Activated CD4-positive, CD25-positive, alpha-beta regulatory T cell (primary cell): ENCODE measurements around the gene NPPA.
A peak's percentile ranks its signal among the peaks of the same experiment; 100 is the strongest.
"Not testable (repeated sequence)": the region's sequence is repeated elsewhere in the genome, so short reads cannot be mapped to it uniquely, and the experiment has no call there.

Experiments
- DNase-seq, 4 experiments: peaks; one replicate each; lab custom pipeline; 2025; lab: John Stamatoyannopoulos, UW

The NPPA gene

GRCh38 chr1:11847667-11848372, at the start of gene NPPA:
NPPA (minus strand) TSS chr1:11847783; CDS start chr1:11847684, 99 bp downstream.
- DNase-seq, result no peak

GRCh38 chr1:11894501-11894900, 46.9 kb upstream of the NPPA start:
- DNase-seq, result not testable (repeated sequence)

- peak; percentile 39 to 52 (median 46) for DNase-seq
Measured at GRCh38 chr1:11893907-11894251, 46.3 kb upstream of the NPPA start.

- no peak for DNase-seq
Measured at GRCh38 chr1:11891433-11892186, 44.0 kb upstream of the NPPA start.

DNA sequence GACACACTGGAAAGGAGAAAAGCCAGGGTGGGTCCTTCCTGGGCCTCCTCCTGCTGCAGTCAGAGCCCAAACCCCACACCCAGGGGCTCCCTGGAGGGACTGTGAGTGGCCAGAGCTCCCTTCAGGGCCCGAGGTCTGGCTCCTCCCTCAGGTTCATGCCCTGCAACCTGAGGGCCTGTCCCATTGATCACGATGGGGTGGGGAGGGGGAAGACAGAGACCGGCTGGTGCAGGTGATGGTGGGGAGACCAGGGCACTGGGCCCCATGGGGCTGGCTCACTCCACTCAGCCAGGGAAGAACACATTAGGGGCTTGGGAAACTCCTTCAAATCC, 41.3 kb upstream of the NPPA start:
- no peak for DNase-seq

DNA sequence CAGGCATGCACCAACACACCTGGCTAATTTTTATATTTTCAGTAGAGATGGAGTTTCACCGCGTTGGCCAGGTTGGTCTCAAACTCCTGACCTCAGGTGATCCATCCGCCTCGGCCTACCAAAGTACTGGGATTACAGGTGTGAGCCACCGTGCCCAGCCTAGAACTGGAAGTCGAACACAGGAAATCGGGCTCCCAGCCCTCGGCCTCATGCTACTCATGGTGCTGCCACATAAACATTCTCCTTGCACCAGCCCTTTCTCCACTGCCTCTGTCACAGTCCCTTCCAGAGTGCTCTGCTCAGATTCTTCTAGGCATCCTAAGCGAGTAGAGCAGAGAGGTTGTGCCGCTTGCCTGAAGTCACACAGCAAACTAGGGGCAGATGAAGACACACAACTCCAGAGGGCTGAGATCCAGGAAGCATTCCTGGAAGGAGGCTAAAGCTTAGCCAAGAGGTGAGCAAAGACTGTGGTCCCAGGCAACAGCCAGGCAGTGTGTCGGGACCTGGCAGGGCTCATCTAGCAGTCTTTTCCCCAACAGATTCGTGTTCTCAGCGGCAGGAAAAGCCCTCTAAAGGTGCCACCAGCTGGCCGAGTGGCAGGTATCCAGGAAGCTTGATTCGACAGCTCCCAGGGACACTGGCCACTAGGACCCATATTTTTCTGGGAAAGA, 40.8 kb upstream of the NPPA start:
- no peak for DNase-seq

DNA sequence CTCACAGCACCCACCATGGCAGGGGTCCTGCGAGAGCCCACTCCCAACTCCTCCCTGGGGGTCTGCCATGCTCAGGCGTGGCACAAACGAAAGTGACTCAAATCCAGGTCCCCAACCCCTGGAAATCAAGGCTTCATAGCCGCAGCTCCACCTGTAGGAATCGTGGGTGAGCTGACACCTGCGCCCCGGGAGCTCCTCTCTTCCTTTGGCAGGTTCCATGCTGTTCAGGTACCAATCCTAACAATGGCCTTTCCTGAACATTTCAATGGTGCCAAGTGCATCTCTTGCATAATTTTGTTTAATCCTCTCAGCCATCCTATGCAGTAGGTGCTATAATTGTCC, 40.1 kb upstream of the NPPA start:
- DNase-seq, result no peak

- DNase-seq, result no peak
Measured at GRCh38 chr1:11886986-11887665, 39.5 kb upstream of the NPPA start.

- DNase-seq, result no peak
Measured at GRCh38 chr1:11885916-11886315, 38.3 kb upstream of the NPPA start.

- DNase-seq, result no peak
Measured at GRCh38 chr1:11882814-11883538, 35.4 kb upstream of the NPPA start.

DNA sequence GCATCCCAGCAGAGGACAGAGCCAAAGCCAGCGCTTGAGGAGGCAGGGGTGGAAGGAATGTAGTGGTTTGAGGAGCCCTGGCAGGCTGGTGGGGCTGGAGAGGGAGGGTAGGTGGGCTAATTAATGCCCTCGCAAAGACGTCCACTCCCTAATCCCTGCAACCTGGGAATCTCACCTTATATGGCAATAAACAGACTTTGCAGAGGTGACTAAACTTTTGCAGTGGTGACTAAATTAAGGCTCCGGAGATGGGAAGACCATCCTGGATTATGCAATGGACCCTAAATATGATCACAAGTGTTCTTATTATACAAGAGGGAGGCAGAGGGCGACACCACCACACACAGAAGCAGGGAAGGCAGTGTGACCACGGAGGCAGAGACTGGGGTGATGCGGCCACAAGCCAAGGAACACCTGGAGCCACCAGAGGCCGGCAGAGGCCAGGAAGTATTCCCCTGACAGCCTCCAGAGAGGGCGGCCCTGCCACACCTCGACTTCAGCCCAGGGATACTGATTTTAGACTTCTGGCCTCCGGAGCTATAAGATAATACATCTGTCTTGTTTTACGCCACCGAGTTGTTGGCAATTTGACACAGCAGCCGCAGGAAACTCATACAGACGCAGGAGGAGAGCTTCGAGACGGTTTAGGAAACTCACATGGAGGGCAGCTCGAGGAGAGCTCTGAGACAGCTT, 34.3 kb upstream of the NPPA start:
- DNase-seq, result no peak

- no peak for DNase-seq
Measured at GRCh38 chr1:11880911-11881748, 33.5 kb upstream of the NPPA start.

DNA sequence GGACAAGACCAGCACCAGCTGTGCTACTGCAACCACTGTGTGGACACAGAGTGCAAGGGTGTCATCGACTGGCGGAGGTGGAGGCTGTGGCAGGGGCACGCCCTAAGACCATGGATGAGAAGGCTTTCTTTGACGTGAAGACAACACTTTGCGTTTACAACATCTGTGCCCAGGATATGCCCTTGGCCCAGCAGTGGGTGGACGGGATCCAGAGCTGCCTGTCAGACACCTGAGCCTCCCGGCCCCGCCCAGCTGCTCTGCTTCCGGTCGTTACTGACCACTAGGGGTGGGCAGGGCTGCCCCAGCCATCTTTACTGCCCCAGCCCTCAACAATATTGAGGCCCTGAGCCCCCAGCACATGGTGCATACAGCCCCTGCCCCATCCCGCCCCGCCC, 32.6 kb upstream of the NPPA start:
- no peak for DNase-seq

DNA sequence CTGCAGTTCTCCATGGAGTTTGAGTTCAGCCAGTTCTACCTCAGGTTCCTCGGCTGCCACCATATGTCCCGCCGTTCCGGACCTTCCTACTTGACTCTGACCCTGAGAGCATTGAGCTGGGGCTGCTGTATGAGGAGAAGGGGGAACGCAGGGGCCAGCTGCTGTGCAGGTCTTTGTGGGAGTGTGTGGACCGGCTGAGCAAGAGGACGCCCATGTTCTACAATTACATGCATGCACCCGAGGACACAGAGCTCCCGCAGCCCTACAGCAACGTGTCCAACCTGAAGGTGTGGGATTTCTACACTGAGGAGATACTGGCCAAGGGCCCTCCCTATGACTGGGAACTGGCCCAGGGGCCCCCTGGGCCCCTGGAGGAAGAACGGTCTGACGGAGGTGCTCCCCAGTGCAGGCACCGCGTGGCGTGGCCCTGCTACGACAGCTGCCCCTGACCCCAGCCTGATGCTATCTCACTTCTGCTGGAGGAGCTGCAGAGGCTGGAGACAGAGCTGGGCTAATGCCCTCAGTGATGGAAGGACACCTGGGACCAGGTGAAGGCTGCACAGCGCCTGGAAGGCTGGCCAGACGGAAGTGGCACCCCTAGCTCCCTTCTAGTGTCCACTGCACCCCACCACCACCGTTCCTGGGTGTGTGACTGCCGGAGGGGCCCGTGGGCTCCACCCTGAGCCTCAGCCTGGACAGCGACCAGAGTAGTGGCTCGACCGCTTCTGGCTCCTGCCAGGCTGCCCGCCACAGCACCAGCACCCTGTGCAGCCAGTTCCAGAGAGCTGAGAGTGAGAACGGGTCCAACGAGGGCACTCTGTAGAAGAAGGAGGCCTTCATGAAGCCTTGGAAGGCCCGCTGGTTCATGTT, 32.0 kb upstream of the NPPA start:
- no peak for DNase-seq

GRCh38 chr1:11878891-11879190, 31.3 kb upstream of the NPPA start:
- DNase-seq, result no peak

- no peak for DNase-seq
Measured at GRCh38 chr1:11878081-11878890, 30.7 kb upstream of the NPPA start.

- DNase-seq, result no peak
Measured at GRCh38 chr1:11877074-11877473, 29.5 kb upstream of the NPPA start.

- no peak for DNase-seq
Measured at GRCh38 chr1:11875094-11875493, 27.5 kb upstream of the NPPA start.

DNA sequence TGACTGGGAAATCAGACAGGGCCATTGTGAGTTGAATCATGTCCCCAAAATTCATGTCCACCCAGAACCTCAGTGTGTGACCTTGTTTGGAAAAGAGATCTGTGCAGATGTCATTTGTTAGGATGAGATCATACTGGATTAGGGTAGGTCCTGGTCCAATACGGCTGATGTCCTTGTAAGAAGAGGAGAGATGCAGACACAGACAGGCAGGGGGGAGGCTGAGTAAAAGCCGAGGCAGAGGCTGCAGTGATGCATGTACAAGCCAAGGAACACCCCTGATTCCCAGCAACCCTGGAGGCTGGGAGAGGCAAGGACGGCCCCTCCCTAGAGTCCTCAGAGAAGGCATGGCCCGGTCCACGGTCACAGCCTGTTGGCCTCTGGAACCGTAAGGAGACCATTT, 27.0 kb upstream of the NPPA start:
- no peak for DNase-seq
